Activated CD8-positive, alpha-beta T cell treated with anti-CD3 and anti-CD28 coated beads for 36 hours (primary cell): Measurements from ENCODE around the gene CLDN25. TPM values are rescaled to one million over a fixed set of nuclear protein-coding genes. Genes with fewer than 3 reads are reported as not detected.
"Not testable (repeated sequence)": the region's sequence is repeated elsewhere in the genome, so short reads cannot be mapped to it uniquely, and the experiment has no call there.

Source experiments
- ATAC-seq: fragments of 200-7000 bp; cut with Tn5 transposase; one replicate; pipeline ENCODE4 v1.10.0; 2021; ENCODE audit warnings: mild to moderate bottlenecking, moderate library complexity
- CTCF ChIA-PET: fragments of 350-600 bp; sonication (Branson Sonifier 250); formaldehyde crosslinking; loops from one replicate; lab custom pipeline; 2021; ENCODE audit warnings: antibody characterized with exemption; lab: Charles Lee
- POLR2A ChIA-PET: fragments of 350-600 bp; sonication (Branson Sonifier 250); formaldehyde crosslinking; loops from one replicate; lab custom pipeline; 2021; ENCODE audit warnings: antibody characterized with exemption; lab: Charles Lee
- DNase-seq: peaks from one replicate; pipeline ENCODE4 v3.0.0-alpha.2; 2020
- H3K27ac Mint-ChIP-seq: one replicate; pipeline ENCODE4 v1.8.0; 2021; ENCODE audit warnings: mild to moderate bottlenecking, mixed read lengths
- H3K27me3 Mint-ChIP-seq: one replicate; pipeline ENCODE4 v1.8.0; 2021; ENCODE audit warnings: mixed read lengths
- H3K36me3 Mint-ChIP-seq: one replicate; pipeline ENCODE4 v1.8.0; 2021; ENCODE audit warnings: low read depth, mixed read lengths
- H3K4me1 Mint-ChIP-seq: one replicate; pipeline ENCODE4 v1.8.0; 2021; ENCODE audit warnings: low read depth, mixed read lengths
- H3K4me3 Mint-ChIP-seq: one replicate; pipeline ENCODE4 v1.8.0; 2021; ENCODE audit warnings: mild to moderate bottlenecking, moderate library complexity, mixed read lengths
- H3K9me3 Mint-ChIP-seq: one replicate; pipeline ENCODE4 v1.8.0; 2021; ENCODE audit warnings: mixed read lengths
- intact Hi-C: fragments of 100-400 bp; cut with micrococcal nuclease; formaldehyde crosslinking; loops from one replicate; pipeline ENCODE4 v1.10.0; 2022
- total RNA-seq, 2 experiments: library from RNA; stranded (reverse); gene quantifications; one replicate each; pipeline ENCODE4 v1.2.3, GENCODE V29; 2021
- TF ChIP-seq, protein P1 (sequence below): fragments of 200-600 bp; IDR thresholded peaks from one replicate; pipeline ENCODE4 v1.8.0; 2022; ENCODE audit warnings: antibody characterized with exemption, mild to moderate bottlenecking

CLDN25 gene
- total RNA-seq, 2 experiments from 2014 or later, result not detected

DNA sequence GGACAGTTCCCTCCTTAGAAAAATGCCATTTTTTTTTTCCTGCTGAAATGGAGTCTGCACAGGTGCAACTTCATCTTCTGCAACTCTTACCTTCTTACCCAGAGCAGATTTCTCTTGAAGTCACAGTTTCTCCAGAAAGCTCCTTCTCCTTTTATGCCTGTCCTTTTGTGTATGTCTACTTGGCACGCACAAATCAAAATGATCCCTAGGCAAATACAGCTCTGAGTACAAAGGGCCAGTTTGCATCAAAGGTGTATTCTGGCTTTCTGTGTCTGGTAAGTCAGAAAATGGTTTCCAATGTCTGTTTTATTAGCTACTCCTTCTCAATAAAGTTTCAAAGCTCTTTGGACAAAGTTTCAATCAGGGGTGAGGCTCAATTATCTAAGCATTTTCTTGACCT, 2.5 kb downstream of the CLDN25 start:
- no peak for ATAC-seq

DNA sequence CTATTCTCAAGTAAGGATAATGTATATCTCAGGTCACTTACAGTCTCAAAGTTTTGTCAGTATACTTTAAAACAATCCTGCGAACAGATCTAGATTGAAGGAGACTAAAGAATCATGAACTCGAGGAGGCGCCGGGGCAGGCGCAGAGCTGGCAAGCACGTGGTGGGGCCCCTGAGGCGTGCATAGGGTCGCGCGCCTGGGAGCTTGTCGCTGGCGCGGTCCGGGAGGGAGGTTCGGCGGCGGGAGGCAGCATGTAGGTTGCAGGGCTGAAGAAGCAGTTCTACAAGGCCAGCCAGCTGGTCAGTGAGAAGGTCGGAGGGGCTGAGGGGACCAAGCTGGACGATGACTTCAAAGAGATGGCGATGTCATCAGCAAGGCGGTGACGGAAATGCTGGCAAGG, 9.4 kb downstream of the CLDN25 start:
- CTCF ChIA-PET, result not testable (repeated sequence)

More for the DNA sequence above, 2.5 kb downstream of the CLDN25 start:
- no peak overlapping the region for H3K4me3 Mint-ChIP-seq
- H3K27me3 Mint-ChIP-seq, result peaks cover 17% of the 10 kb centered on the region
- H3K27ac Mint-ChIP-seq, result no peak overlapping the region
- intact Hi-C loops, result no loop called here
- TF ChIP-seq, protein P1, sequence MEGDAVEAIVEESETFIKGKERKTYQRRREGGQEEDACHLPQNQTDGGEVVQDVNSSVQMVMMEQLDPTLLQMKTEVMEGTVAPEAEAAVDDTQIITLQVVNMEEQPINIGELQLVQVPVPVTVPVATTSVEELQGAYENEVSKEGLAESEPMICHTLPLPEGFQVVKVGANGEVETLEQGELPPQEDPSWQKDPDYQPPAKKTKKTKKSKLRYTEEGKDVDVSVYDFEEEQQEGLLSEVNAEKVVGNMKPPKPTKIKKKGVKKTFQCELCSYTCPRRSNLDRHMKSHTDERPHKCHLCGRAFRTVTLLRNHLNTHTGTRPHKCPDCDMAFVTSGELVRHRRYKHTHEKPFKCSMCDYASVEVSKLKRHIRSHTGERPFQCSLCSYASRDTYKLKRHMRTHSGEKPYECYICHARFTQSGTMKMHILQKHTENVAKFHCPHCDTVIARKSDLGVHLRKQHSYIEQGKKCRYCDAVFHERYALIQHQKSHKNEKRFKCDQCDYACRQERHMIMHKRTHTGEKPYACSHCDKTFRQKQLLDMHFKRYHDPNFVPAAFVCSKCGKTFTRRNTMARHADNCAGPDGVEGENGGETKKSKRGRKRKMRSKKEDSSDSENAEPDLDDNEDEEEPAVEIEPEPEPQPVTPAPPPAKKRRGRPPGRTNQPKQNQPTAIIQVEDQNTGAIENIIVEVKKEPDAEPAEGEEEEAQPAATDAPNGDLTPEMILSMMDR, result no peak
- no peaks in the 10 kb centered on the region for H3K4me1 Mint-ChIP-seq
- no peaks in the 10 kb centered on the region for H3K9me3 Mint-ChIP-seq
- ChIA-PET CTCF (interaction anchor here (1.0 kb wide), 1 partner anchor 9 kb away, joined by 4 read pairs; the partner anchor contains the start of gene ZW10), POLR2A (interaction anchor here (1.6 kb wide), 1 partner anchor 9 kb away, joined by 4 read pairs; the partner anchor contains the start of gene ZW10)
- DNase-seq, result no peak
- no peaks in the 10 kb centered on the region for H3K36me3 Mint-ChIP-seq

DNA sequence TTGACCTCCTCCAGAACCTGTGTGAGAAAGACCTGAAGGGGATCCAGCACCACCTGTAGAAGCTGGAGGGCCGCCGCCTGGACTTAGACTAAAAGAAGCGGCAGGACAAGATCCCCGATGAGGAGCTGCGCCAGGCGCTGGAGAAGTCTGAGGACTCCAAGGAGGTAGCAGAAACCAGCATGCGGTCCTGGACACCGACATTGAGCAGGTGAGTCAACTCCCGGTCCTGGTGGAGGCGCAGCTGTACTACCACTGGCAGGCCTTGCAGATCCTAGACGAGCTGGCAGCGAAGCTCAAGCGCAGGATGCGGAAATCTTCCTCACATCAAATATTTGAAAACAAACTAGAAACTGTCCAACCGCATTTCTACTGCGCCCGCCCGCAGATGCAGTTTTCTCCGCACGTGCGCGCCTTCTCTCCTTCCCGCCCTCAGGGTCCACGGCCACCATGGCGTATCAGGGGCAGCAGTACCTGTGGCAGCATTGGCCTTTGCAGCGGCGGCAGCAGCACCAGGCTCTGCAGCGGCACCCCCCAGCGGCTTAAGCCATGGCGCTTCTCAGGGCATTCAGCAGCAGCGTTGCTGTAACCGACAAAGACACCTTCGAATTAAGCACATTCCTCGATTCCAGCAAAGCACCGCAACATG, 10.2 kb downstream of the CLDN25 start:
- TF ChIP-seq, protein P1, result no peak
- H3K27me3 Mint-ChIP-seq, result peaks cover 3% of the 10 kb centered on the region
- H3K36me3 Mint-ChIP-seq, result no peaks in the 10 kb centered on the region
- CTCF ChIA-PET, result no interaction called here
- no peak overlapping the region for H3K27ac Mint-ChIP-seq
- no peaks in the 10 kb centered on the region for H3K4me1 Mint-ChIP-seq
- POLR2A ChIA-PET, result no interaction called here
- ATAC-seq (no peak), DNase-seq (no peak)
- no peaks in the 10 kb centered on the region for H3K9me3 Mint-ChIP-seq
- no peak overlapping the region for H3K4me3 Mint-ChIP-seq
- intact Hi-C loops, result no loop called here

More for the DNA sequence above, 9.4 kb downstream of the CLDN25 start:
- POLR2A ChIA-PET, H3K27me3 Mint-ChIP-seq, H3K36me3 Mint-ChIP-seq, H3K4me3 Mint-ChIP-seq, H3K9me3 Mint-ChIP-seq, ATAC-seq, H3K27ac Mint-ChIP-seq, intact Hi-C loops, DNase-seq, H3K4me1 Mint-ChIP-seq: not testable (repeated sequence)

DNA sequence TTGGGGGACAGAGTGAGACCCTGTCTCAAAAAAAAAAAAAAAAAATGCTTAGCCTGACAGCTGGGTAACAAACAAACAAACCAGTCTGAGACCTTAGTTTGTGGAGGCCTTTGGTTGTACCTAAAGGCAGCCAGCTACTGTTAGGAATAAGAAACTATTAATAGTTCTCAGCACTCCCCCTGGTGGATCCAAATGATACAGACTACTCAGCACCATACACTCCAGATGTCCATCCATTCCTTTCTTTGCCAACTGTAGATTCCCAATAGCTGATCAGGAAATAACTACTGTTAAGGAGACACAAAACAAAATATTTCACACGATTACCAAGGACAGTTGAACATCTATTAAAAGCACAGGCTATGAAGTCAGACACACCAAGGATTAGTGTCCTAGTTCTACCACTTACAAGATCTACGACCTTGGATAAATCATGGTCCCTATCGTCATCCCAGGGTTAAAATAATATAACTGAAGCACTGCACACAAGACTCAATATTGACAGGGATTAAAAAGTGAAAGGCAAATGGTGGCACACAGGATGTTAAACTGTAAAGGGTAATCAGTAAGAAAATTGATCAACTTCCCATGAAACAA, 17.2 kb downstream of the CLDN25 start:
- ChIA-PET CTCF (interaction anchor here (0.7 to 2.7 kb wide), 14 partner anchors 9 to 492 kb away, joined by 3 to 16 read pairs (median 4); partner anchors contain the start of gene CLDN25), POLR2A (no interaction called here)
- ATAC-seq (peak; percentile 74), DNase-seq (peak; percentile 31)
- Mint-ChIP-seq H3K9me3 (no peaks in the 10 kb centered on the region), H3K4me3 (no peak overlapping the region), H3K27ac (no peak overlapping the region), H3K4me1 (no peaks in the 10 kb centered on the region), H3K27me3 (no peaks in the 10 kb centered on the region), H3K36me3 (peaks cover 8% of the 10 kb centered on the region)
- intact Hi-C loops, result no loop called here
- TF ChIP-seq, protein P1, result peak; percentile 61

DNA sequence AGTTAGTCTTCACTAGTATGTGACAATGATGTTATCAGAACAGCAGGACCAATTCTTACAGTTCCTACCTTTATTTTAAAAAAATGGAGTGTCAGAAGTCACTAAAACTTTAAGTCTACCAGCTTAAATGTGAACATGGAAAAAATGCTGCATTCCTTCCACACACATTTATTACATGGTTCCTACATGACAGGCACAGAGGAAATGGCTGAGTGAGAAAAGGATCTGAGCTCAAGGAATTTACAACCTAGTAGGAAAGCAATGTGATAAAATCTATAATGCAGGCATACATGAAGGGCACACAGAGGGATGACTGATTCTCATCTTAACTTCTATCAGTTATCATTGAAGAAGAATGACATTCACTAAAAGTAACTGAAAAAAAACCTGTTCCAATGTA, 23.0 kb downstream of the CLDN25 start:
- Mint-ChIP-seq H3K36me3 (peaks cover 19% of the 10 kb centered on the region), H3K4me1 (no peaks in the 10 kb centered on the region), H3K27ac (no peak overlapping the region), H3K4me3 (no peak overlapping the region), H3K9me3 (no peaks in the 10 kb centered on the region), H3K27me3 (no peaks in the 10 kb centered on the region)
- intact Hi-C loops, result no loop called here
- ChIA-PET CTCF (no interaction called here), POLR2A (no interaction called here)
- no peak for DNase-seq
- TF ChIP-seq, protein P1, result no peak
- ATAC-seq, result no peak
